IMR-90 (cell line): ENCODE data around the gene IGFL3. TPM values are rescaled to one million over a fixed set of nuclear protein-coding genes. Genes with fewer than 3 reads are reported as not detected.

ENCODE experiments used
- ATAC-seq: fragments of 200-7000 bp; cut with Tn5 transposase; 2 replicates; pipeline ENCODE4 v1.9.1; 2020; ENCODE audit warnings: low read depth, mild to moderate bottlenecking, moderate library complexity
- BruUV-seq: library from RNA; stranded (reverse); fragments of 400-500 nt; replicated peaks from 2 replicates; lab custom pipeline; 2021; lab: Mats Ljungman, UMichigan
- CTCF ChIA-PET: fragments of 300-600 bp; formaldehyde crosslinking; extraction: SDS; loops from one replicate; lab custom pipeline; 2021; ENCODE audit warnings: antibody characterized with exemption; lab: Yijun Ruan, JAX
- POLR2A ChIA-PET: fragments of 300-600 bp; sonication (Branson Sonifier 250); formaldehyde crosslinking; loops from one replicate; lab custom pipeline; 2022; ENCODE audit warnings: antibody characterized with exemption; ENCODE audit not compliant: unreplicated experiment; lab: Charles Lee
- DNase-seq: peaks from one replicate; pipeline ENCODE4 v3.0.0; 2013
- H2AFZ ChIP-seq: replicated peaks from 2 replicates; pipeline ENCODE3; 2013; ENCODE audit warnings: low read length, mild to moderate bottlenecking; ENCODE audit not compliant: poor library complexity
- H2AK5ac ChIP-seq: 2 replicates; pipeline ENCODE4 v1.6.1; 2013; ENCODE audit warnings: low read depth, low read length, inconsistent platforms
- H2AK9ac ChIP-seq: replicated peaks from 2 replicates; pipeline ENCODE3; 2013; ENCODE audit warnings: mild to moderate bottlenecking, low read depth, low read length, moderate library complexity; ENCODE audit not compliant: poor library complexity
- H2BK120ac ChIP-seq: 2 replicates; pipeline ENCODE4 v1.6.1; 2013; ENCODE audit warnings: low read depth, low read length, inconsistent platforms
- H2BK15ac ChIP-seq: 3 replicates; pipeline ENCODE4 v1.6.1; 2013; ENCODE audit warnings: low read depth, low read length, inconsistent platforms
- H2BK20ac ChIP-seq: 2 replicates; pipeline ENCODE4 v1.6.1; 2013; ENCODE audit warnings: low read depth, mild to moderate bottlenecking, inconsistent platforms, low read length, moderate library complexity
- H2BK5ac ChIP-seq: 2 replicates; pipeline ENCODE4 v1.6.1; 2013; ENCODE audit warnings: mild to moderate bottlenecking, low read depth, low read length, inconsistent platforms; ENCODE audit not compliant: poor library complexity, severe bottlenecking
- H3K14ac ChIP-seq: replicated peaks from 2 replicates; pipeline ENCODE4 v1.6.1; 2013; ENCODE audit warnings: low read depth, low read length, inconsistent platforms
- H3K18ac ChIP-seq: 2 replicates; pipeline ENCODE4 v1.6.1; 2013; ENCODE audit warnings: low read depth, low read length, control low read depth
- H3K23ac ChIP-seq: 2 replicates; pipeline ENCODE4 v1.6.1; 2013; ENCODE audit warnings: low read depth, low read length, inconsistent platforms
- H3K27ac ChIP-seq: 2 replicates; pipeline ENCODE4 v1.5.1; 2013; ENCODE audit warnings: mild to moderate bottlenecking, control low read depth, low read length; ENCODE audit not compliant: insufficient read depth
- H3K27me3 ChIP-seq: 2 replicates; pipeline ENCODE4 v1.6.1; 2013; ENCODE audit warnings: low read length; ENCODE audit not compliant: control insufficient read depth, insufficient read depth
- H3K36me3 ChIP-seq: 2 replicates; pipeline ENCODE4 v1.6.1; 2013; ENCODE audit warnings: low read length, mixed read lengths; ENCODE audit not compliant: control insufficient read depth, insufficient read depth
- H3K4ac ChIP-seq: 2 replicates; pipeline ENCODE4 v1.6.1; 2013; ENCODE audit warnings: low read depth, low read length, inconsistent platforms
- H3K4me1 ChIP-seq: 2 replicates; pipeline ENCODE4 v1.6.1; 2013; ENCODE audit warnings: low read length, mixed read lengths; ENCODE audit not compliant: control insufficient read depth, insufficient read depth
- H3K4me2 ChIP-seq: 2 replicates; pipeline ENCODE4 v1.6.1; 2013; ENCODE audit warnings: low read depth, mild to moderate bottlenecking, control low read depth, low read length, moderate library complexity
- H3K4me3 ChIP-seq: 2 replicates; pipeline ENCODE4 v1.5.1; 2013; ENCODE audit warnings: low read depth, mild to moderate bottlenecking, control low read depth, low read length, moderate library complexity; ENCODE audit not compliant: insufficient read depth
- H3K56ac ChIP-seq: 2 replicates; pipeline ENCODE4 v1.6.1; 2013; ENCODE audit warnings: low read length, inconsistent platforms; ENCODE audit not compliant: insufficient read depth; ENCODE audit errors: extremely low read depth
- H3K79me1 ChIP-seq, 2 experiments: 2 replicates each; pipeline ENCODE4 v1.6.1; 2013; ENCODE audit warnings: low read length in 2 of 2, inconsistent platforms in 1 of 2, low read depth in 1 of 2
- H3K9ac ChIP-seq: 2 replicates; pipeline ENCODE4 v1.6.1; 2013; ENCODE audit warnings: low read depth, low read length, control low read depth
- H3K9me1 ChIP-seq: 2 replicates; pipeline ENCODE4 v1.6.1; 2013; ENCODE audit warnings: low read length, inconsistent platforms; ENCODE audit not compliant: insufficient read depth
- H3K9me3 ChIP-seq: 2 replicates; pipeline ENCODE4 v1.6.1; 2013; ENCODE audit warnings: low read length; ENCODE audit not compliant: control insufficient read depth, insufficient read depth
- H4K20me1 ChIP-seq: 2 replicates; pipeline ENCODE4 v1.6.1; 2013; ENCODE audit warnings: low read length, inconsistent platforms; ENCODE audit not compliant: insufficient read depth
- H4K5ac ChIP-seq: 2 replicates; pipeline ENCODE4 v1.6.1; 2013; ENCODE audit warnings: mild to moderate bottlenecking, low read depth, low read length, control low read depth
- H4K8ac ChIP-seq, 2 experiments: 2 replicates each; pipeline ENCODE4 v1.6.1; 2013; ENCODE audit warnings: low read depth in 2 of 2, low read length in 2 of 2, control low read depth in 1 of 2, inconsistent platforms in 1 of 2
- H4K91ac ChIP-seq: 2 replicates; pipeline ENCODE4 v1.6.1; 2013; ENCODE audit warnings: low read depth, low read length, inconsistent platforms; ENCODE audit not compliant: insufficient read depth
- BHLHE40 ChIP-seq: fragments of 150-350 bp; IDR thresholded peaks from 2 replicates; pipeline ENCODE4 v1.6.1; 2016; ENCODE audit warnings: mild to moderate bottlenecking, low read depth, low read length
- CEBPB ChIP-seq: IDR thresholded peaks from 2 replicates; pipeline ENCODE4 v1.6.1; 2012; ENCODE audit warnings: low read depth, low read length, improper control_type of control experiment
- CHD1 ChIP-seq: IDR thresholded peaks from 2 replicates; pipeline ENCODE4 v1.6.1; 2012; ENCODE audit warnings: low read depth, low read length, improper control_type of control experiment
- CTCF ChIP-seq: conservative IDR thresholded peaks from 2 replicates; pipeline ENCODE4 v1.5.1; 2012; ENCODE audit warnings: mild to moderate bottlenecking, low read depth, low read length, improper control_type of control experiment
- FOS ChIP-seq: fragments of 150-350 bp; IDR thresholded peaks from 2 replicates; pipeline ENCODE4 v1.6.1; 2016; ENCODE audit warnings: low read depth, low read length
- MAFK ChIP-seq: IDR thresholded peaks from 2 replicates; pipeline ENCODE4 v1.6.1; 2012; ENCODE audit warnings: low read depth, low read length, improper control_type of control experiment
- MXI1 ChIP-seq: IDR thresholded peaks from 2 replicates; pipeline ENCODE4 v1.6.1; 2012; ENCODE audit warnings: low read depth, mild to moderate bottlenecking, low read length, moderate library complexity, borderline replicate concordance
- NFE2L2 ChIP-seq: fragments of 150-350 bp; IDR thresholded peaks from 2 replicates; pipeline ENCODE4 v1.6.1; 2016; ENCODE audit warnings: low read depth, mild to moderate bottlenecking, low read length
- POLR2A ChIP-seq: IDR thresholded peaks from 2 replicates; pipeline ENCODE4 v1.6.1; 2012; ENCODE audit warnings: mild to moderate bottlenecking, low read depth, low read length
- RAD21 ChIP-seq: IDR thresholded peaks from 2 replicates; pipeline ENCODE4 v1.6.1; 2012; ENCODE audit warnings: low read length, improper control_type of control experiment
- RCOR1 ChIP-seq: IDR thresholded peaks from 2 replicates; pipeline ENCODE4 v1.6.1; 2012; ENCODE audit warnings: mild to moderate bottlenecking, low read length, improper control_type of control experiment; ENCODE audit not compliant: insufficient replicate concordance
- RFX5 ChIP-seq: IDR thresholded peaks from 2 replicates; pipeline ENCODE4 v1.8.0; 2012; ENCODE audit warnings: low read depth, mild to moderate bottlenecking, low read length, moderate library complexity
- SMC3 ChIP-seq: fragments of 150-350 bp; IDR thresholded peaks from 2 replicates; pipeline ENCODE4 v1.6.1; 2016; ENCODE audit warnings: low read depth, mild to moderate bottlenecking, antibody characterized with exemption, low read length, moderate library complexity
- WGBS, 2 experiments: methylation state at CpG; one replicate each; pipeline versions ENCODE4 v1.1.5 to v1.1.7; 2013; ENCODE audit warnings: missing lambda C conversion rate in 2 of 2; ENCODE audit not compliant: insufficient read length in 1 of 2; ENCODE audit errors: extremely low coverage in 2 of 2; 5-methylcytosine and 5-hydroxymethylcytosine counted together
- dilution Hi-C: fragments of 300-500 bp; cut with HindIII; formaldehyde crosslinking; loops from one replicate; pipeline ENCODE4 v1.14.3; 2018; ENCODE audit warnings: low sequenced_read_pairs; ENCODE audit not compliant: unreplicated experiment
- in situ Hi-C: fragments of 300-500 bp; cut with MboI; formaldehyde crosslinking; loops from 3 replicates; pipeline ENCODE4 v1.14.3; 2019; ENCODE audit warnings: low sequenced_read_pairs, inconsistent platforms, mixed read lengths
- intact Hi-C: fragments of 100-400 bp; cut with micrococcal nuclease; formaldehyde crosslinking; loops from 2 replicates; pipeline ENCODE4 v1.10.0; 2022
- polyA plus RNA-seq, 3 experiments: library from polyadenylated mRNA; depleted of rRNA; stranded (reverse); fragments of >200 nt; gene quantifications; 2 replicates each; pipeline ENCODE4 v1.2.3, GENCODE V29; 2012; ENCODE audit warnings: low replicate concordance in 1 of 3
- total RNA-seq: library from RNA; depleted of rRNA; stranded (reverse); fragments of >200 nt; gene quantifications from 2 replicates; pipeline ENCODE4 v1.2.3, GENCODE V29; 2012
- TF ChIP-seq, protein P1 (sequence below): fragments of 150-350 bp; IDR thresholded peaks from 2 replicates; pipeline ENCODE4 v1.6.1; 2017; ENCODE audit warnings: mild to moderate bottlenecking, antibody characterized with exemption, low read length, low read depth
- TF ChIP-seq, protein P2 (sequence below): fragments of 150-350 bp; IDR thresholded peaks from 2 replicates; pipeline ENCODE4 v1.6.1; 2016; ENCODE audit warnings: low read depth, mild to moderate bottlenecking, low read length, moderate library complexity, borderline replicate concordance

Gene IGFL3
- total and polyA plus RNA-seq, 2 of the 4 experiments (the other 2 are of a cell fraction) = not detected

GRCh38 chr19:46131485-46132143 lies 7.1 kb upstream of the IGFL3 start:
- ChIA-PET CTCF (no interaction called here), POLR2A (no interaction called here)
- Histone ChIP-seq H2BK20ac (peak overlapping the region; percentile 99), H2AK5ac (no peak overlapping the region; the same call in 1 of the 2 replicates), H3K27ac (peak overlapping the region; percentile 31; the same call in 1 of the 2 replicates), H4K5ac (peak overlapping the region; percentile 92; the same call in 1 of the 2 replicates), H4K8ac (peak overlapping the region; percentile 93 to 97; a peak in 3 of 4 replicates), H3K9me3 (peaks cover 2% of the 10 kb centered on the region), H3K4ac (peak overlapping the region; percentile 96), H2AK9ac (no peak overlapping the region), H4K91ac (peak overlapping the region; percentile 99), H3K4me3 (no peak overlapping the region; the same call in 1 of the 2 replicates), H3K27me3 (peaks cover 7% of the 10 kb centered on the region), H3K9me1 (no peaks in the 10 kb centered on the region; the same call in 1 of the 2 replicates), H3K56ac (no peak overlapping the region), H3K79me1 (peaks cover 0 to 11% of the 10 kb centered on the region in 2 experiments; a peak in 2 of 4 replicates), H2AFZ (no peak overlapping the region), H3K4me1 (peaks cover 14% of the 10 kb centered on the region), H2BK15ac (peak overlapping the region; percentile 98; the same call in 1 of the 3 replicates), H3K14ac (peak overlapping the region; percentile 100), H2BK120ac (peak overlapping the region; percentile 95), H4K20me1 (no peaks in the 10 kb centered on the region), H3K36me3 (no peaks in the 10 kb centered on the region), H3K9ac (no peak overlapping the region), H3K18ac (peak overlapping the region; percentile 97; the same call in 1 of the 2 replicates), H3K23ac (no peak overlapping the region; the same call in none of the 2 replicates), H3K4me2 (peak overlapping the region; percentile 62; the same call in 1 of the 2 replicates), H2BK5ac (peak overlapping the region; percentile 100)
- in situ Hi-C loops = no loop called here
- BruUV-seq = no TSS peak
- intact Hi-C loops = no loop called here
- dilution Hi-C loops = no loop called here
- DNase-seq = no peak
- ATAC-seq = no peak
- no CpG with 5 or more reads among the region's 10 CpGs for WGBS, 2 experiments
- no peak for TF ChIP-seq NFE2L2
- TF ChIP-seq, protein P1, sequence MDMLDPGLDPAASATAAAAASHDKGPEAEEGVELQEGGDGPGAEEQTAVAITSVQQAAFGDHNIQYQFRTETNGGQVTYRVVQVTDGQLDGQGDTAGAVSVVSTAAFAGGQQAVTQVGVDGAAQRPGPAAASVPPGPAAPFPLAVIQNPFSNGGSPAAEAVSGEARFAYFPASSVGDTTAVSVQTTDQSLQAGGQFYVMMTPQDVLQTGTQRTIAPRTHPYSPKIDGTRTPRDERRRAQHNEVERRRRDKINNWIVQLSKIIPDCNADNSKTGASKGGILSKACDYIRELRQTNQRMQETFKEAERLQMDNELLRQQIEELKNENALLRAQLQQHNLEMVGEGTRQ = no peak
- no peak for TF ChIP-seq POLR2A
- no peak for TF ChIP-seq CEBPB
- TF ChIP-seq RAD21 = no peak
- TF ChIP-seq, protein P2, sequence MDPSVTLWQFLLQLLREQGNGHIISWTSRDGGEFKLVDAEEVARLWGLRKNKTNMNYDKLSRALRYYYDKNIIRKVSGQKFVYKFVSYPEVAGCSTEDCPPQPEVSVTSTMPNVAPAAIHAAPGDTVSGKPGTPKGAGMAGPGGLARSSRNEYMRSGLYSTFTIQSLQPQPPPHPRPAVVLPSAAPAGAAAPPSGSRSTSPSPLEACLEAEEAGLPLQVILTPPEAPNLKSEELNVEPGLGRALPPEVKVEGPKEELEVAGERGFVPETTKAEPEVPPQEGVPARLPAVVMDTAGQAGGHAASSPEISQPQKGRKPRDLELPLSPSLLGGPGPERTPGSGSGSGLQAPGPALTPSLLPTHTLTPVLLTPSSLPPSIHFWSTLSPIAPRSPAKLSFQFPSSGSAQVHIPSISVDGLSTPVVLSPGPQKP = no peak
- TF ChIP-seq BHLHE40 = no peak
- TF ChIP-seq RCOR1 = no peak
- TF ChIP-seq RFX5 = no peak
- no peak for TF ChIP-seq MAFK
- TF ChIP-seq SMC3 = no peak
- TF ChIP-seq FOS = no peak
- TF ChIP-seq CTCF = no peak
- TF ChIP-seq CHD1 = no peak
- no peak for TF ChIP-seq MXI1
